Uterus (tissue), 4 donors: ENCODE results near the gene ALS2CL. TPM values are rescaled to one million over a fixed set of nuclear protein-coding genes. Genes with fewer than 3 reads are reported as not detected.

ENCODE experiments used
- DNase-seq, 2 donors: peaks; one replicate each; pipeline ENCODE4 v3.0.0-alpha.2; 2019 to 2020
- H3K27ac ChIP-seq, 2 donors: fragments of 200-600 bp; sonication (generic); 1 replicate in 1 of 2; 2 replicates in 1 of 2; pipeline ENCODE4 v1.5.1; 2016 to 2018
- H3K27me3 ChIP-seq, 2 donors: fragments of 200-600 bp; sonication (generic); one replicate each; pipeline ENCODE4 v1.5.1; 2018 to 2019; ENCODE audit warnings: control low read depth in 1 of 2
- H3K36me3 ChIP-seq, 2 donors: fragments of 200-600 bp; sonication (generic); one replicate each; pipeline ENCODE4 v1.5.1; 2019; ENCODE audit warnings: control low read depth in 1 of 2
- H3K4me1 ChIP-seq, 2 donors: fragments of 200-600 bp; sonication (generic); one replicate each; pipeline ENCODE4 v1.5.1; 2018 to 2019; ENCODE audit warnings: control low read depth in 1 of 2
- H3K4me3 ChIP-seq, 2 donors: fragments of 200-600 bp; sonication (generic); 1 replicate in 1 of 2; 2 replicates in 1 of 2; pipeline ENCODE4 v1.5.1; 2018 to 2019; ENCODE audit warnings: mild to moderate bottlenecking in 1 of 2
- H3K9me3 ChIP-seq, 2 donors: fragments of 200-600 bp; sonication (generic); one replicate each; pipeline ENCODE4 v1.5.1; 2019; ENCODE audit warnings: control low read depth in 1 of 2
- CTCF ChIP-seq, 4 experiments: fragments of 200-600 bp in 2 of 4; fragments of 450-650 bp in 2 of 4; sonication (generic) in 2 of 4; IDR thresholded peaks; one replicate each; pipeline ENCODE4 v1.5.1; 2016 to 2019; ENCODE audit warnings: antibody characterized with exemption in 4 of 4, mild to moderate bottlenecking in 2 of 4, moderate library complexity in 1 of 4
- POLR2A ChIP-seq, 2 donors: fragments of 450-650 bp; IDR thresholded peaks; one replicate each; pipeline ENCODE4 v1.6.1; 2016; ENCODE audit warnings: antibody characterized with exemption in 2 of 2, mild to moderate bottlenecking in 1 of 2, moderate library complexity in 1 of 2
- intact Hi-C: fragments of 100-400 bp; cut with DNase I; formaldehyde crosslinking; loops from one replicate; pipeline ENCODE4 v1.15.1; 2023; ENCODE audit warnings: low total_unique reads
- total RNA-seq, 4 donors: library from RNA; depleted of rRNA in 3 of 4; stranded (reverse); fragments of >200 nt in 3 of 4; gene quantifications; one replicate each; pipeline versions ENCODE4 v1.1.0 to v1.2.4, GENCODE V29; 2014 to 2023
- donor health status: DM: yes; HTN: yes; CAD: no.

Gene ALS2CL
- total RNA-seq, 4 donors from 2014 or later: 15.7 to 75.3 (median 31.5) TPM

GRCh38 chr3:46685446-46685845 lies 8.0 kb downstream of the ALS2CL start:
- H3K4me3 ChIP-seq: no peak overlapping the region
- DNase-seq: no peak
- H3K27ac ChIP-seq: no peak overlapping the region
- H3K36me3 ChIP-seq: no peaks in the 10 kb centered on the region
- H3K9me3 ChIP-seq: no peaks in the 10 kb centered on the region
- TF ChIP-seq CTCF (IDR thresholded peaks at IDR 0.05): no peak
- no peak for TF ChIP-seq POLR2A (IDR thresholded peaks at IDR 0.05)
- H3K4me1 ChIP-seq: no peaks in the 10 kb centered on the region
- no peaks in the 10 kb centered on the region for H3K27me3 ChIP-seq
- intact Hi-C loops: no loop called here

- H3K4me3 ChIP-seq: no peak overlapping the region
- TF ChIP-seq CTCF (IDR thresholded peaks at IDR 0.05): no peak
- no peak for TF ChIP-seq POLR2A (IDR thresholded peaks at IDR 0.05)
- H3K36me3 ChIP-seq: no peaks in the 10 kb centered on the region
These were observed 8.6 kb downstream of the ALS2CL start for GRCh38 chr3:46684891-46685290.

GRCh38 chr3:46682974-46683373 lies 10.5 kb downstream of the ALS2CL start:
- intact Hi-C loops: no loop called here
- no peak for TF ChIP-seq CTCF (IDR thresholded peaks at IDR 0.05)
- Histone ChIP-seq H3K4me1 (no peaks in the 10 kb centered on the region), H3K9me3 (no peaks in the 10 kb centered on the region), H3K4me3 (no peak overlapping the region), H3K36me3 (no peaks in the 10 kb centered on the region), H3K27me3 (no peaks in the 10 kb centered on the region), H3K27ac (no peak overlapping the region)
- DNase-seq: no peak

More at GRCh38 chr3:46684891-46685290, 8.6 kb downstream of the ALS2CL start:
- Histone ChIP-seq H3K9me3 (no peaks in the 10 kb centered on the region), H3K27me3 (no peaks in the 10 kb centered on the region), H3K4me1 (no peaks in the 10 kb centered on the region), H3K27ac (no peak overlapping the region)
- intact Hi-C loops: no loop called here
- DNase-seq: no peak

GRCh38 chr3:46681856-46682540 lies 11.5 kb downstream of the ALS2CL start:
- Histone ChIP-seq H3K36me3 (no peaks in the 10 kb centered on the region), H3K9me3 (no peaks in the 10 kb centered on the region), H3K4me1 (no peaks in the 10 kb centered on the region), H3K4me3 (no peak overlapping the region), H3K27me3 (no peaks in the 10 kb centered on the region), H3K27ac (no peak overlapping the region)
- TF ChIP-seq POLR2A (IDR thresholded peaks at IDR 0.05): no peak
- TF ChIP-seq CTCF (IDR thresholded peaks at IDR 0.05): no peak
- DNase-seq: no peak
- intact Hi-C loops: no loop called here

GRCh38 chr3:46681387-46681786 lies 12.1 kb downstream of the ALS2CL start:
- intact Hi-C loops: no loop called here
- no peak for DNase-seq
- Histone ChIP-seq H3K4me1 (no peaks in the 10 kb centered on the region), H3K4me3 (no peak overlapping the region), H3K27me3 (no peaks in the 10 kb centered on the region), H3K36me3 (no peaks in the 10 kb centered on the region), H3K9me3 (no peaks in the 10 kb centered on the region), H3K27ac (no peak overlapping the region)
- no peak for TF ChIP-seq CTCF (IDR thresholded peaks at IDR 0.05)
- no peak for TF ChIP-seq POLR2A (IDR thresholded peaks at IDR 0.05)
